ENCODE results near the gene CTIF. TPM values are rescaled to one million over a fixed set of nuclear protein-coding genes. Genes with fewer than 3 reads are reported as not detected.

The CTIF gene
- total RNA-seq, 1 donor from 2014 or later: 137 TPM

DNA sequence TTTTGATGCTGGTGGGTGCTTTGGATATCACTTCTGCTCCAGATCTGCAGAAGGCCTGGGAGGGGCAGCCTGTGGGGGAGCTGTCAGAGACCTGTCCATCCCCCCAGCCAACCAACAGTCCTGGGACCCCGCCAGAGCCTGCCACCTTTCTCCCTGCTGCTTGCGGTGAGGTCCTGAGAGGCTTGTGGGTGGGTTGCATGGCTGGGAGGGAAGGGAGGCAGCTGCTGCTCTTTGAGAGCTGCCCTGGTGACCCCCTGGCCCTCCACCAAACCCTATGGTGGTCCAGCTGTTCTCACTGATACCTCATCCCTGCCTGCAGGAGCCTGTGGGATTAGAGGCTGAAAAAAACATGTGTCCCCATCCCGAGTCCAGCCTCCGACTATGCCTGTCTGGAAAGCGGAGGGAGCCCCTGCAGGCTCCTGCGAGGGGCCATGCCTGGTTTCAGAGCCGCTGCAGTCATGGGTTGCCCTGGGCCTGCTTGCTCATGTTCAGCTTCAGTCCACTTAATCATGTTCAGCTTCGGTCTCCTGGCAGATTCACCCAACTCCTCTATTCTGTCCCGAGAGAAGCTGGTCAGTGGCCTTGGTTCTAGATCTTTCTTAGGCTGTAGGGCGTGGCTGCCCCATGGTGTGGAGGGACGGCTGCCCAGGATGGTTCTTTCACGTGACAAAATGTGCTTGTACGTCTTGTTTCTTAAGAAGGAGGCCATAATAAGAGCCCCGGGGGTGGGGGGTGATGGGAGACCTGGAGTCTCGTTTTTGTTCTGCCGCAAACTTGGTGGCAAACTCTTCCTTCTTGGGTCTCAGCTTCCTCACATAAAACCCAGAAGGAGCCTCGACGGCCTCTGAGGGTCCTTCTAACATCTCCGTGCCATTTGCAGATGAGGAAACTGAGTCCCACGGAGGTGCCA lies 98.5 kb downstream of the CTIF start:
- Mint-ChIP-seq H3K4me3 (ENCODE audit: unreplicated experiment) (no peak overlapping the region), H3K4me1 (ENCODE audit: low read depth, unreplicated experiment) (peaks cover 1% of the 10 kb centered on the region), H3K36me3 (ENCODE audit: unreplicated experiment) (peaks cover 4% of the 10 kb centered on the region), H3K9me3 (ENCODE audit: unreplicated experiment) (peaks cover 8% of the 10 kb centered on the region), H3K27ac (ENCODE audit: unreplicated experiment) (no peak overlapping the region), H3K27me3 (ENCODE audit: unreplicated experiment) (peaks cover 4% of the 10 kb centered on the region)
- TF ChIP-seq, protein P1, sequence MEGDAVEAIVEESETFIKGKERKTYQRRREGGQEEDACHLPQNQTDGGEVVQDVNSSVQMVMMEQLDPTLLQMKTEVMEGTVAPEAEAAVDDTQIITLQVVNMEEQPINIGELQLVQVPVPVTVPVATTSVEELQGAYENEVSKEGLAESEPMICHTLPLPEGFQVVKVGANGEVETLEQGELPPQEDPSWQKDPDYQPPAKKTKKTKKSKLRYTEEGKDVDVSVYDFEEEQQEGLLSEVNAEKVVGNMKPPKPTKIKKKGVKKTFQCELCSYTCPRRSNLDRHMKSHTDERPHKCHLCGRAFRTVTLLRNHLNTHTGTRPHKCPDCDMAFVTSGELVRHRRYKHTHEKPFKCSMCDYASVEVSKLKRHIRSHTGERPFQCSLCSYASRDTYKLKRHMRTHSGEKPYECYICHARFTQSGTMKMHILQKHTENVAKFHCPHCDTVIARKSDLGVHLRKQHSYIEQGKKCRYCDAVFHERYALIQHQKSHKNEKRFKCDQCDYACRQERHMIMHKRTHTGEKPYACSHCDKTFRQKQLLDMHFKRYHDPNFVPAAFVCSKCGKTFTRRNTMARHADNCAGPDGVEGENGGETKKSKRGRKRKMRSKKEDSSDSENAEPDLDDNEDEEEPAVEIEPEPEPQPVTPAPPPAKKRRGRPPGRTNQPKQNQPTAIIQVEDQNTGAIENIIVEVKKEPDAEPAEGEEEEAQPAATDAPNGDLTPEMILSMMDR (IDR thresholded peaks at IDR 0.05; ENCODE audit: partially characterized antibody, unreplicated experiment): no peak
- peak; percentile 8 for DNase-seq

DNA sequence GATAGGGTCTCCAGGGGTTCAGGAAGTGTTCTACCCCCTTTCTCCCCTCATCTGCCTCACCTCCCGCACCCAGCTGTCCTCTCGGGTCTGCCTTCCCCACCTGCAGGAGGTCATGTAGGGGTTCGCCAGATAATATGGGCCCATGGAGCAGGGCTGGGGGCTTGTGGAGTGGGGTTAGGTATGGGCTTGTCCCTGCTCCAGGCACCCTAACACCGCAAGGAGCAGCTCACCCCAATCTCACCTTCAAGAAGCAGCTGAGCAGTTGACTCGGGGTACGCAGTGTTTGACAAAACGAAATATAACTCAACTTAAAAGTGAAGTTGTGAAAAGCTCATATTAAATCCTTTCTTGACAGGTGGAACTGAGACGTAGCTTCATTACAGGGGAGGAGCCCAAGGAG lies 99.6 kb downstream of the CTIF start:
- Mint-ChIP-seq H3K9me3 (ENCODE audit: unreplicated experiment) (peaks cover 8% of the 10 kb centered on the region), H3K4me3 (ENCODE audit: unreplicated experiment) (no peak overlapping the region), H3K27me3 (ENCODE audit: unreplicated experiment) (peaks cover 4% of the 10 kb centered on the region), H3K27ac (ENCODE audit: unreplicated experiment) (no peak overlapping the region), H3K36me3 (ENCODE audit: unreplicated experiment) (peaks cover 8% of the 10 kb centered on the region), H3K4me1 (ENCODE audit: low read depth, unreplicated experiment) (peaks cover 4% of the 10 kb centered on the region)
- TF ChIP-seq, protein P1 (IDR thresholded peaks at IDR 0.05; ENCODE audit: partially characterized antibody, unreplicated experiment): no peak
- peak; percentile 4 for DNase-seq

DNA sequence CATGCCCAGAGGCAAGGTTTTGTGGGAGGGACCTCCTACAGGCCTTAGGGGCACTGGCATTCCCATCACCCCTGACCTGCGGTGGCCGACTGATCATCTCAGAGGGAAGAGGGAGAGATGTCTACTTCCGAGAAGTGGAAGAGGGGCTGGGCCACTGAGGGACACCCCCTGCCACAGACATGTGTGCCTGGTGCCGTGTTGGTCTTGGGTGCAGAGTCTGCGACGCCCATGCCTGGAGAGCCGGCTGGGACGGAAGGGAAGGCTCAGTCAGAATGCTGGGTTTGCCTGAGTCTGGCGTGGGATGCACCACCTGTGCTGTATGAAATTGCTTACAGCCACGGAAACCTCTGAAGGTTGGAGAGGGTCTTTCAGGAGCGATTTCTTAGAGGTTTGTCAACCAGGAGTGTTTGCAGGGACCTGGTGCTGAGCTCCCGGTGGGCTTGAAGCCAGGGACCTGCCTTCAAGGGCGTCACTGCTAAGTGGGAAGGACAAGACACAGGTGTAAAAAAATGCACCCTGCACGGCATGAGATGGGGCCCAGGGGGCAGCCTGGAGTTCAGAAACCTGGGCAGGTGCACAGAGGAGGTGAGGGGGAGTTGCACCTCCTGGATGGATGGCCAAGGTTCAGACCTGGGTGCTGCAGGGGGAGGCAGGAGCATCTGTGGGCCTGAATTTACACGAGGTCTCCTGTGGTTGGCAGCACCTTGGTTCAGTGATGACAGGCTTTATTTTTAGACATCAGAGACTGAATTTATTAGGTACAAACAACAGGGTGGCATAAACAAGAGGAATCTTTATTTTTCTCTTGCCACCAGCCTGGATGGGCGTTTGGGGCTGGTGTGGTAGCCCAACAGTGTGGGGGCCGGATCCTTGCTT lies 100.3 kb downstream of the CTIF start:
- Mint-ChIP-seq H3K27me3 (ENCODE audit: unreplicated experiment) (peaks cover 4% of the 10 kb centered on the region), H3K9me3 (ENCODE audit: unreplicated experiment) (peaks cover 8% of the 10 kb centered on the region), H3K4me3 (ENCODE audit: unreplicated experiment) (no peak overlapping the region), H3K36me3 (ENCODE audit: unreplicated experiment) (peaks cover 8% of the 10 kb centered on the region), H3K4me1 (ENCODE audit: low read depth, unreplicated experiment) (peaks cover 7% of the 10 kb centered on the region), H3K27ac (ENCODE audit: unreplicated experiment) (no peak overlapping the region)
- peak; percentile 3 for DNase-seq
- TF ChIP-seq, protein P1 (IDR thresholded peaks at IDR 0.05; ENCODE audit: partially characterized antibody, unreplicated experiment): no peak

DNA sequence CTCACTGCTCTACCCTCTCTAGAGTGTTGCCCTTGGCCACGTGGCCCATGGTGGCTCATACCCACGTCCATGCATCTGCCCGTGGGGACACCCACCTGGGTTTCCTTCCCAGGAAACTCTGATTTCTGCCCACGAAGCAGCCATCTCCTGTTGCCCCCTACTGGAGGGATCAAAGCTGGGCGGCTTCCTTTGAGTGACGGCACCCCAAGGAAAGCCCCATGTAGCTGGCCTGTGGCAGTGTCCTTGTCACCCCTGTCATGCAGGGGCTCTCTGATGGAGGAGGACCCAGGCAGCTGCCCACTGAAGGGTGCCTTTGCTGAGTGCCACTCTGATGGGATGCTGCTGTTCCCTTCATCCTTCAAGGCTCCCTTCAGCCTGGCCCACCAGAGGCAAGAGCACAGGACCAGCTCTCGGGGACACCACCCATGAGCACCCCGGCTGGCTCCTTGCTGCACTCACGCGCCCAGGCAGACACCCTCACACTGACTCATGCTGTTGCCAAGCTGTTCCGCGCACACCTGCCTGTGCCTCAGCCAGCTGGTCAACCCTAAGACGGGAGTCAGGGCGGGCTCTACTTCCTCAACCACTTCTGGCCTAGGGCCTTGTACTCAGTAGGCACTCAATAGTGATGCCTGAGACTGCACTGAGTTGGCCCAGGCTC lies 101.1 kb downstream of the CTIF start:
- Mint-ChIP-seq H3K4me3 (ENCODE audit: unreplicated experiment) (no peak overlapping the region), H3K36me3 (ENCODE audit: unreplicated experiment) (peaks cover 8% of the 10 kb centered on the region), H3K9me3 (ENCODE audit: unreplicated experiment) (peaks cover 8% of the 10 kb centered on the region), H3K4me1 (ENCODE audit: low read depth, unreplicated experiment) (peaks cover 9% of the 10 kb centered on the region), H3K27ac (ENCODE audit: unreplicated experiment) (no peak overlapping the region), H3K27me3 (ENCODE audit: unreplicated experiment) (peaks cover 4% of the 10 kb centered on the region)
- peak; percentile 17 for DNase-seq
- TF ChIP-seq, protein P1 (IDR thresholded peaks at IDR 0.05; ENCODE audit: partially characterized antibody, unreplicated experiment): peak; percentile 45
